HG02840 (cell line): ENCODE data around the gene PIWIL1.

Experiments used
- ATAC-seq: cut with Tn5 transposase; IDR thresholded peaks from one replicate; pipeline ENCODE4 v1.9.1; 2021; ENCODE audit warnings: mild to moderate bottlenecking, moderate library complexity, moderate number of reproducible peaks; ENCODE audit not compliant: unreplicated experiment, low FRiP score

PIWIL1 gene

GRCh38 chr12:130369816-130370215 is 32.1 kb downstream of the PIWIL1 start:
- ATAC-seq, result no peak

DNA sequence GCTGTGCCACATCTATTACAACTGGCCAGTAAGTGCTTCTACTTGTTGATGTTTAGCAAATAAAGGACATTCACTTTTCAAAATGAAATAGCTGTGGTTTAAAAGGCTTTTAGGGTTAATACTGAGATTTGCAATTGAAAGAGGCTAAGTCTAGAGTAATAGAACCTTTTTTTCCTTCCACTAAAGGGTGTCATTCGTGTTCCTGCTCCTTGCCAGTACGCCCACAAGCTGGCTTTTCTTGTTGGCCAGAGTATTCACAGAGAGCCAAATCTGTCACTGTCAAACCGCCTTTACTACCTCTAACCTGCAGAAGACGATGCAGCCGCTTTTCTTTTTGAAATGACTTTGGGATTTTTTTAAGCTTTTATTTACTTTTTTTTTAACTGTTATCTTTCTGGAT is 33.6 kb downstream of the PIWIL1 start:
- no peak for ATAC-seq

GRCh38 chr12:130372936-130373335 is 35.2 kb downstream of the PIWIL1 start:
- ATAC-seq, result no peak

DNA sequence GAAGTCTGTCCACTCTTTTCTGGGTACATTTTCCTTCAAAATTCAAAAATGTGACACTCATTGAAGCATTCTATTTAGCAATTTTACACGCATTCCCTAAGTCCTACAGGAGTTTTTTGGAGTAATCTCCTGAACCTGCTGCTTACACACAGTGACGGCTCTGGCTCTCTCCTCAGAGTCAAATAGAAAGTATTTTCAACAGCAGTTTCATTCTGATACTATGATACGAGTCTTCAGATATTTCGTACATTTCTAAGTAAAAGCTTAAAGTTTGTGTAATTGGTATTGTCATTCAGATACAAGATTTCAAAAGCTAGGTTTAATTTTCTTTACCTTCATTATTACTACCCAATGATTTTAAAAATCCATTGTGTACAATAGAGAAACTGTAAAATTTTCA is 36.4 kb downstream of the PIWIL1 start:
- ATAC-seq, result no peak

DNA sequence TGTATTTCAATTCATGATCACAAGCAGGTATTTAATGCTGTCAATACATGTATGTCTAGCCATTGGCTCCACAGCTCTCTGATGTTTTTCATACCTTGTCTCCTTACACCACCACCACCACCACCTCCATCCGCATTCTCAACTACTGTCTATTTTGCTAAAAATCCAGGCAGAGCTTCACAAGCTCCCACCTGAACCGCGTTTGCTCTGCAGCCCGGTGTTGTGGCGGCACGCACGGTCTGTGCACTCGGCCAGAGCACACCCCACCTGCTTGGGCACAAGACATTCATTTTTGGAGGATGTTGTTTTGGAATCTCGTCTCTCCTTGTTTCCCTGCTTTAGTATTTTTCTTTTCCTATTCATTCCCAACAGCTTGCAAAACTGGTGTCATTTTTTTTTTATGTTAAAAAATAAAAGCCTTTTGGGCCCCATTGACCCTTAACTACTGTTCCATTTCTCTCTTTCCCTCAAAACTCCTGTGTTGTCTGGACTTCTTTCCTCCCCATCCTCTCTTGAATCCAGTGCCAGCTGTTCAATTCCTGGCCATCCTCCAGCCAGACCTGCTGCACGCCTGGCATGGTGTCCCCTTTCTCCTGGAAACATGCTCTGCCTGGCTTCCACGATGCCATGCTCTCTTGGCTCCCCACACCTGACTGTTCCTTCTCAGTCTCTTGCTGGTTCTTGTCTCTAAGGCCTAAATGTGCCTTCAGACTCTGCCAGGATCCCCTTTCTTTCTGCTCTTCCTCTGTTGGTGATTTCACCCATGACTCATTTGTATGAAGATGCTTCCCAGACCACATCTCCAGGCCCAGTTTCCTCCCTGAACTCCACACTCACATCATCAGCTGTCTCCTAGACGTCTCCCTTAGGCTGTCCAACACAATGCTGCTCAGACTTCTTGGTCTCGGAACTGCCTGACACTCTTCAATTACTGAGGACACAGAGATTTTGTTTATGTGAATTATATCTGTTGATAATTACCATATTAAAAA is 37.9 kb downstream of the PIWIL1 start:
- ATAC-seq, result no peak

DNA sequence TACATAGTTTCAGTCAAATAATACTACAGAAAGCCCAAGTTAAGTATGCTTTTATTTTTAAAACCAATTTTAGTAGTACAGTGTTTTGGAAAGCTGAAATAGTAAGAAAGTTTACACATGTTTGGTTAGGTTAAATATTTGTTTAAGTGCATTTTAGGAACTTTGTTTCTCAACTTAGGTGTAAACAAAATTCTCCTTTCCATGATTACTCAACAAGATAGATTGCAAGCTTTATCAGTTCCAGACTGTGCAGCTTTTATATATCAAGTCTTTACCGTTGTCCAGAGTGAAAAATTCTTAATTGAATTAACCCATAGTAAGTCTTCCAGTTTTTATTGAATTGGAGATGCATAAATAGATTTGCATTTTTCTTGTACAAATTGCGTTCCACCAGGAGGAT is 45.1 kb downstream of the PIWIL1 start:
- no peak for ATAC-seq

- ATAC-seq, result no peak
Measured at GRCh38 chr12:130384234-130384633, 46.5 kb downstream of the PIWIL1 start.

DNA sequence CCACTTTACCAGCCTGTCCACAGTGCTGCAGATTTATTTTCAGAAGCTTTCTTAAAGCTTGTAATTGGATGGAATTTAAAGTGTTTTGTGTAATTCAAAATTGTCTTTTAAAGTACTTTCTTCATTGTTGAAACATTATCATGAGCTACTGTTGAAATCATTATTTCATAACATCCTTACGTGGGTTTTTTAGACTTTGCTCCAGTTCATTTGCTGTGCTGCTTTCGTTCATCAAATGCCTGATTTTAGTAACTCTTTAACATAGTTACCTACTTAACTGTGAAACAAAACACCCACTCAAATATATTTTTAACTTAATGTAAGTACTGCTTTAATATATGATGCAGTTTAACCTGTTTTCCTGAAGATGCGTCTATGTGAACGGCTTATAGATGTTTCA is 47.5 kb downstream of the PIWIL1 start:
- no peak for ATAC-seq

- no peak for ATAC-seq
Measured at GRCh38 chr12:130391186-130391585, 53.5 kb downstream of the PIWIL1 start.

GRCh38 chr12:130394906-130395305 is 57.2 kb downstream of the PIWIL1 start:
- no peak for ATAC-seq

- no peak for ATAC-seq
Measured at GRCh38 chr12:130396667-130397066, 59.0 kb downstream of the PIWIL1 start.

DNA sequence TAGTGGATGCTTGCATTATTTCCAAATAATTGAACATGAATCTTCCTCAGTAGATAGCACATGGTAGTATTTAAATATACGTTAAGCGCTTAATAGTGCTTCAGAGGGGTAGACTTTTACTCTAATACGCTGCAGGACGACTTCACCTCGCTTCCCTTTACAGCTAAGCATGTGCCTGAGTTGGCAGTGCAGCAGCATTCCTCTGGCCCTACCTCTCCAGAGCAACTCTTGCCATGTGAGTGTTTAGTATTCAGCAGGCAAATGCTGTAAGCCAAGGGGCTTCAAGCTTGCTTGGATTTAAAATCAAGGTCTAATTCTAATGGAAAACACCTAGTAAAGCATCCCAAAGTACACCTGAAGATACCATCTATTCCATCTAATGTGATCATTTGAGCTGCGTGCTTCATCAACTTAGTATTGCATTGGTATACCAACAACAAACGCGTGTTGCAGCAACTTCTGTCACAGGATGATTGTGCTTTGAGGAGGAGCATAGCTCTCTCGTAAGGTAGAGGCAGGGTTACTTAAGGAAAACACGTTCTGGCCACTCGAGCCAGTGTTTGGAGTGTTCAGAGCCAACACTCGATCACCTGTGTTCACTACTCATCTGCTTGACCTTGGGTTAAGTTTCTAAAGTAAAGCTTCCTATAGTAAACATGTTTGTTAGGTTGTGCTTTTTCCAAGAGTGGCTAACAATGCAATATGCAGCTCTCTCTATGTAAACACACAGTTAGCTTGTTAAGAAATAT is 60.6 kb downstream of the PIWIL1 start:
- ATAC-seq, result no peak

DNA sequence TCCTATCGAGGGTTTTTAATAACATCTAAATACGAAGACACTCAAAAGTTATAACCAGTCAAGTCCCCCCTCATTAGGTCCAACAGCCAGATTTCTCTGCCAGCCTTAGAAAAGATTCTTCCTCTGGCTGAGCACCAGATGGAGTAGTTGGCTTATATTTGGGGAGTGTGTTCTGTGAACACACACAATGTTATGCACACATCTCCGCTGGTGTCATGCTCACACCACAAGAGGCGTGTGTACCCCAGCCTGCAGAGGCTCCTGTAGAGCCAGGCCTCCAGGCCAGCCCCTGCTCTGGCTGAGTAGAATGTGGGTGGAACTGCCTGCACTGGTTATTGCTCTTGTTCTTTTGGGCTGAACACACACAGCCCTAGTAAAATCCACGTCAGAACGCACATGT is 64.0 kb downstream of the PIWIL1 start:
- ATAC-seq, result no peak

DNA sequence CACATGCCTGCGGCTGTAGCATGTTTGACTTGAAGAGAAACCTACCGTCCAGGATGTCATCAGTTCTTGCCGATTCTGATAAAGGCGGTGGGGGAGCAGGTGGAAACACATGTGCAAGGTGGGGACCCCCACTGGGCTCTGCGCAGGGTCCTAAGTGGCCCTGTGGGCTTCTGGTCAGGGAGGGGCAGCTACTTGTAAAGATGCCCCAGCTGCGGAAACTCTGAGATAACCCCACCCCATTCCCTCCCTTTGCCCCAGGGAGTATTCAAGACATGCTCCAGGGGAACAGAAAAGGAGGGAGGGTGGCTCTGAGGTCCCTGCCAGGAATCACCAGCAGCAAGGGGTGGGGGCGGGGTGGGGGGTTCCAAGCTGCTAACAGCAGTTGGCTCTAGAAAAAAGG is 67.6 kb downstream of the PIWIL1 start:
- ATAC-seq, result no peak

DNA sequence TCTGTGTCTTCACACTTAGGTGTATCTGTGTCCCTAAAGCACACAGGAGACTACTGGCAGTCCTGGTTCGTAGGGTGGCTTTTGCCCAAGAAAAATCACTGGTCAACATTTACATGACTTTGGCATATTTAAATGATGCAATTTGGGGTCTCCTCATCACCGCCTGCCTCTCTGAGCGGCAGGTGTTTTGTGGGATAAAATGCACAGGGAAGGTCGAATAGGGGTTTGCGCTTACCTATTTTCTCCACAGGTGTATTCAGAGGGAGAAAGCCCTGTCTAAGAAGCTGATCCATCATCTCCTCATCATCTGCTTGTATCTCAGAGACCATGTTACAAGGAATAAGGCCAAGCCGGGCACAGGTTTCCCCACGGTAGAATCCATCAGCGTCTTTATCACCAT is 74.7 kb downstream of the PIWIL1 start:
- ATAC-seq, result no peak

GRCh38 chr12:130413909-130414308 is 76.2 kb downstream of the PIWIL1 start:
- ATAC-seq, result no peak

DNA sequence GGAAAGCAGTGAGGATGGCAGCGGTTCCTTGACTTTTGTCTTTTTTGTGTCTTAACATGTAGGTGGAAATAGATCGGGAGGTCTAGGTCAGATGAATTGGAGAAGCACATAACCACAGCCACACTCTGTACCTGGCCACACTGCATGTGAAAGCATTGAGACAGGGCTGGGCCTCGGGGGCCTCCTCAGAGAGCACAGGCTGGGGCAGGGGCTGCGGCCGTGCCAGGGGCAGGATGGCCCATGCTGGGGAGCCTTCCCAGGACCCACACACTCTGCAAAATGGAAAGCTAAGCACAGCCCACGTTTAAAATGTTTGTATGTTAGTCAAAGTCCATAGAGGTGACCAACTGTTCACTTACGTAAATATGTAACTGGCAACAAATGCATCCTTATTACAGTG is 76.7 kb downstream of the PIWIL1 start:
- no peak for ATAC-seq

- no peak for ATAC-seq
Measured at GRCh38 chr12:130418251-130418650, 80.6 kb downstream of the PIWIL1 start.

DNA sequence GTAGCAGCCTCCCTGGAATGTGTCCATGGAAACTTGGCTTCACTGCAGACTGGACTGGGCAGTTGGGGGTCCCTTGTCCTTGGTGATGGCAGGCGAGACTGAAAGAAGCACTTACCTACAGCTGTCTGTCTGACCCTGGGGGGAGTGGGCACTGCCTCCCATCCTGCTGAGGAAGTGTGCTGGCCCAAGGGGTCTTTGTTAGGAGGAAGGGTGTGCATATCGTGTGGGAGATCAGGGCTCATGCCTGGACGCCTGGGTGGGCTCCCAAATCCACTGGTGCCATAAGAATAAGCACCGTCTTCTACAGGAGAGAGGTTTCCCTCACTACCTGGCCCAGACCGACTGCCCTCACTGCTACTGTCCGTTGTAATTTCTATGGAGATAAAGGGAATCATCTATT is 81.4 kb downstream of the PIWIL1 start:
- no peak for ATAC-seq

DNA sequence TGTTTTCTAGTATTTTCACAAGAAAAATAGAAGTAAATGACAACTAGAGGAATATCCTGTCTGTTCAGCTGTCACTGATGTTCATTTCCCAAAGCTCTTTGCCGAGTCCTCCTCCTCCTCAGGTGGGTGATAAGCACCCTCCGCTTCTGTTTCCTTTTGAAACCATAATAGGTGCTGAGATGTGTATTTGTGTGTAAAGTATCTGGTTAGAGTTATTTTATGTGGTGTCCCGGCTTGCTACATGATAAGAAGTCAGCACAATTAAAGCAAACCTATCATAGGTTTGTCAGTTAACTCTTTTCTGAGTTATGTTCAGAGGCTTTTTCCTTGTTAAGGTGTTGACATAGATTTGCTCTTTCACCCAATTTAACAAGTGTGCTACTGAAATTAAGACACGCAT is 82.4 kb downstream of the PIWIL1 start:
- ATAC-seq, result no peak

DNA sequence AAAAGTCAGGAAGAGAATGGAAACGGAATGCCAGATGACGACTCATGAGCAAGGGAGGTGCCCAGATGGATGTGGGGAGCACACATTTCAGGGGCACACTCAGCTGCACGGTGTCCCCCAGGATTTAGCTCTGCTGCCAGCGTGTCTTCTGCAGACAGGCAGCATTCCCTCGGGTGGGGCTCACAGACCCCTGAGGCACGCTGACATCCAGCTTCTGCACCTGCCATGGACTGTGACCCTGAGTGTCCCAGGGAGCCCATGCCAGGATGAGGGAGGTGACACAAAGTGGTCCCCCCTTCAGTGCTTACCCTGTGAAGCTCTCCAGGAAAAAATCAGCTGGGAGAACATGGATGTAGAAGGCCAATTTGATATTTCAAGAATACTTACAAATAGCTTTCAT is 84.2 kb downstream of the PIWIL1 start:
- no peak for ATAC-seq
